Karpas-422 (cell line): Measurements from ENCODE around the gene PLAC9. TPM values are rescaled to one million over a fixed set of nuclear protein-coding genes. Genes with fewer than 3 reads are reported as not detected.

ENCODE experiments used
- DNase-seq: peaks from one replicate; pipeline ENCODE4 v3.0.0-alpha.2; 2015
- H2AFZ ChIP-seq: fragments of 200-600 bp; sonication (generic); 2 replicates; pipeline ENCODE4 v1.6.1; 2014; ENCODE audit warnings: antibody characterized with exemption, low read length, mixed read lengths
- H3K27ac ChIP-seq: fragments of 200-600 bp; sonication (generic); 2 replicates; pipeline ENCODE4 v1.5.1; 2014; ENCODE audit warnings: mild to moderate bottlenecking, low read length, moderate library complexity
- H3K27me3 ChIP-seq: fragments of 200-600 bp; sonication (generic); 2 replicates; pipeline ENCODE4 v1.6.1; 2014; ENCODE audit warnings: low read length, mixed read lengths
- H3K36me3 ChIP-seq: fragments of 200-600 bp; sonication (generic); 2 replicates; pipeline ENCODE4 v1.6.1; 2014; ENCODE audit warnings: low read length, mixed read lengths; ENCODE audit not compliant: insufficient read depth
- H3K4me1 ChIP-seq: fragments of 200-600 bp; sonication (generic); 2 replicates; pipeline ENCODE4 v1.6.1; 2014; ENCODE audit warnings: mild to moderate bottlenecking, low read length, mixed read lengths
- H3K4me2 ChIP-seq: fragments of 200-600 bp; sonication (generic); 2 replicates; pipeline ENCODE4 v1.6.1; 2014; ENCODE audit warnings: low read length, low read depth, mild to moderate bottlenecking; ENCODE audit not compliant: poor library complexity, severe bottlenecking
- H3K4me3 ChIP-seq: fragments of 200-600 bp; sonication (generic); 2 replicates; pipeline ENCODE4 v1.5.1; 2014; ENCODE audit warnings: mild to moderate bottlenecking, antibody characterized with exemption, low read length, mixed read lengths
- H3K79me2 ChIP-seq: fragments of 200-600 bp; sonication (generic); 2 replicates; pipeline ENCODE4 v1.6.1; 2014; ENCODE audit warnings: mild to moderate bottlenecking, low read length, mixed read lengths
- H3K9ac ChIP-seq: fragments of 200-600 bp; sonication (generic); 2 replicates; pipeline ENCODE4 v1.6.0; 2014; ENCODE audit warnings: low read length
- H3K9me2 ChIP-seq: fragments of 200-600 bp; sonication (generic), shearing (Covaris generic); replicated peaks from 2 replicates; pipeline ENCODE4 v1.6.0; 2014; ENCODE audit warnings: mild to moderate bottlenecking, low read length, moderate library complexity; ENCODE audit not compliant: insufficient read depth
- H3K9me3 ChIP-seq: fragments of 300-700, 200-600 bp; sonication (generic); 2 replicates; pipeline ENCODE4 v1.6.1; 2014; ENCODE audit warnings: low read length, mixed read lengths
- H4K20me1 ChIP-seq: fragments of 200-600 bp; sonication (generic); 2 replicates; pipeline ENCODE4 v1.6.1; 2014; ENCODE audit warnings: mild to moderate bottlenecking, antibody characterized with exemption, low read length, low read depth; ENCODE audit not compliant: insufficient read depth
- total RNA-seq: library from RNA; depleted of rRNA; stranded (reverse); fragments of >200 nt; shearing (Covaris generic); gene quantifications from 2 replicates; pipeline ENCODE4 v1.2.3, GENCODE V29; 2014; ENCODE audit warnings: low replicate concordance

The PLAC9 gene
- total RNA-seq, 1 experiment from 2014 or later = not detected

DNA sequence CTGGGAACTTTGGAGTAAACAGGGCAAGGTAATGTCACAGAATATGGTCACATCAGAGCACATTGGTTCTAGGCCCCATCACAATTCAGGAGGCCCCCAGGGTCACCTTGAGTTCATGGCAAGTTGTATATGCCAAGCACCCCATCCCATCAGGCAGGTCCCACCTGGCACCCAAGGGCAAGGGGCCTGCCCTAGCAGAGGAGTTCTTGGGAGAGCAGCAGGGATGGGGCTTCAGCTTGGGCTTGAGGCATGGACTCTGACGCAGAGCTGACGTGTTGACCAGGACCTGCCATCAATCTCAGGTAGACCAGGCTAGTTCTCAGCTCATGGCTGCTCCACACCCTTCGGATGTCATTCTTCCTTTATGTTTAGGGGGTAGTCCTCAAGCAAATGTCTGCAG is 20.9 kb downstream of the PLAC9 start:
- no peaks in the 10 kb centered on the region for H3K9me2 ChIP-seq
- no peaks in the 10 kb centered on the region for H3K27me3 ChIP-seq
- H3K4me1 ChIP-seq = no peaks in the 10 kb centered on the region
- no peak overlapping the region for H2AFZ ChIP-seq
- no peaks in the 10 kb centered on the region for H4K20me1 ChIP-seq
- no peak overlapping the region for H3K9ac ChIP-seq
- DNase-seq = no peak
- H3K9me3 ChIP-seq = no peaks in the 10 kb centered on the region
- peaks cover 2% of the 10 kb centered on the region; the same call in 1 of the 2 replicates for H3K36me3 ChIP-seq
- no peaks in the 10 kb centered on the region for H3K79me2 ChIP-seq
- no peak overlapping the region for H3K27ac ChIP-seq
- H3K4me2 ChIP-seq = no peak overlapping the region
- no peak overlapping the region for H3K4me3 ChIP-seq

DNA sequence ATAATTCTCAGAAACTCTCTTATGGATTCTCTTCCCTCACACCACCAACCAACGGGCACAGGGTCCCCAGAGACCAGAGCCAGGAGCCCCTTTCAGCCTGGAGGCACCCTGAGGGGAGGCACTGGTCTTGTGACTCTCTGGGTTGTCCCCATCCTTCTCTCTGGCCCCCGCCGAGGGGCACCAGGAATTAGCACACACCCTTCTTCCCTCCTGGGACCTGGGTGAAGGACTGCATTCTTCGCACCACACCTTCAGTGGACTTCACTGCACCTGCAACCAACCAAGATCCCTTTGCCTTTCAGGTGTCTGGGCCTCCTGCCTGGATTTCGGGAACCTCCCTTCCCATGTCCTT is 22.1 kb downstream of the PLAC9 start:
- no peaks in the 10 kb centered on the region for H4K20me1 ChIP-seq
- no peaks in the 10 kb centered on the region; the same call in 1 of the 2 replicates for H3K36me3 ChIP-seq

DNA sequence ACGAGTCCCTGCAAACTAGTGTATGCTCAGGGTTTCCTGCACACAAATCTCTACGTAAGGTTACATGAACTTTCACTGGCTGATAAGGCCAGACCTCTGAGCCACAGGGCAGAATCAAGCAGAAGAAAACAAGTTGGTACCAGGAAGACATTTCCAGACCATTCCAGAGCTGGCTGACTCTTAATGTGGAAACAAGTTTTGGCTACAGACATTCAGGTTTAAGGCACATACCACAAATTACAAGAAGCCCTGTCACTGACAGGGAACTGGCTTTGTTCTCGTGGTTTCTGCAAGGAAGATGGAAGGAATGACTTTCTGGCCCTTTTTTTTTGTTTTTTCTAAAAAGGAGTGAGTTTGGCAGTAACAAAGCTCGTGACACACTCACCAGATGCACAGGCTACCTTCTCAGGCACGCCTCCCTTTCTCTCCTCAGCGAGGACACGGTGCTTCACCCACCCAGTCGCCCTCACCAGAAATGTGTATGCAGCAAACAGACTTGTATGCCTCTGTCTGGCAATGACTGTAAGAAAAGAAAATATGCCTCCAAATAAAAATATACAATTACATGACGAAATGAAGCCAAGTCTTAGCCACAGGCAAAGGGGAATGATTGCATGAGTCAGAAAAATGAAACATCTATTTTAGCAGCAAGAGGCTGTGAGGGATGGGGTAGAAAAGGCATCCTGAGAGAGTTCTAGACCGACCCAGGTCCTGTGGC is 22.6 kb downstream of the PLAC9 start:
- no peaks in the 10 kb centered on the region; the same call in 1 of the 2 replicates for H3K36me3 ChIP-seq
- no peak overlapping the region for H3K9ac ChIP-seq
- DNase-seq = no peak
- H2AFZ ChIP-seq = no peak overlapping the region
- H3K4me2 ChIP-seq = no peak overlapping the region
- no peak overlapping the region for H3K27ac ChIP-seq
- H3K4me3 ChIP-seq = no peak overlapping the region
- H3K4me1 ChIP-seq = no peaks in the 10 kb centered on the region
- H3K9me2 ChIP-seq = no peaks in the 10 kb centered on the region
- no peaks in the 10 kb centered on the region for H3K79me2 ChIP-seq
- H3K9me3 ChIP-seq = no peaks in the 10 kb centered on the region
- no peaks in the 10 kb centered on the region for H4K20me1 ChIP-seq
- H3K27me3 ChIP-seq = no peaks in the 10 kb centered on the region

More for the DNA sequence above, 22.1 kb downstream of the PLAC9 start:
- Histone ChIP-seq H2AFZ (no peak overlapping the region), H3K4me3 (no peak overlapping the region), H3K27ac (no peak overlapping the region), H3K4me2 (no peak overlapping the region), H3K9me2 (no peaks in the 10 kb centered on the region), H3K27me3 (no peaks in the 10 kb centered on the region), H3K79me2 (no peaks in the 10 kb centered on the region), H3K9ac (no peak overlapping the region), H3K9me3 (no peaks in the 10 kb centered on the region), H3K4me1 (no peaks in the 10 kb centered on the region)
- DNase-seq = no peak

DNA sequence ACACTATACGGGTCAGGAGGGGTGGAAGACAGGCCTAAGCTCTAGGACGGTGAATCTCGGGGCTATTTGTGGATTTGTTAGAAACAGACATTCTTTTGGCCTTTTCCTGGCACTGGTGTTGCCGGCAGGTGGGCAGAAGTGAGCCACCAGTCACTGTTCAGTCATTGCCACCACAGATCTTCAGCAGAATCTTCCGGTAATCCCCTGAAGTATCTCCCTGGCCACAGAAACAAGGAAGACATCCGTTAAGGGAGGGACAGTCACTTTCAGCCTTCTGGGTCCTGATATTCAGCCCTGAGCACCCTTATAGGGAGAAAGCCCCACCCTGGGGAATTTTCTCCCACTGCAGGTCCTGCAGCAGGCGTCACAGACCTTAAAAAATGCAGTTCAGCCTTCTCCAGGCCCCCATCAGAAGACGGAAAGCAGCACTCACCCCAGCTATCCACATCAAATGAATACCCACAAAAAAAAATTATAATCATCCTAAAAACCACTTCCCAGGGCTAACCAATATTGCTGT is 23.2 kb downstream of the PLAC9 start:
- Histone ChIP-seq H3K27me3 (no peaks in the 10 kb centered on the region), H3K9me2 (no peaks in the 10 kb centered on the region), H2AFZ (no peak overlapping the region), H3K27ac (no peak overlapping the region), H4K20me1 (no peaks in the 10 kb centered on the region), H3K36me3 (no peaks in the 10 kb centered on the region; the same call in 1 of the 2 replicates), H3K4me1 (no peaks in the 10 kb centered on the region), H3K79me2 (no peaks in the 10 kb centered on the region), H3K4me2 (no peak overlapping the region), H3K4me3 (no peak overlapping the region), H3K9ac (no peak overlapping the region), H3K9me3 (no peaks in the 10 kb centered on the region)
- DNase-seq = no peak

DNA sequence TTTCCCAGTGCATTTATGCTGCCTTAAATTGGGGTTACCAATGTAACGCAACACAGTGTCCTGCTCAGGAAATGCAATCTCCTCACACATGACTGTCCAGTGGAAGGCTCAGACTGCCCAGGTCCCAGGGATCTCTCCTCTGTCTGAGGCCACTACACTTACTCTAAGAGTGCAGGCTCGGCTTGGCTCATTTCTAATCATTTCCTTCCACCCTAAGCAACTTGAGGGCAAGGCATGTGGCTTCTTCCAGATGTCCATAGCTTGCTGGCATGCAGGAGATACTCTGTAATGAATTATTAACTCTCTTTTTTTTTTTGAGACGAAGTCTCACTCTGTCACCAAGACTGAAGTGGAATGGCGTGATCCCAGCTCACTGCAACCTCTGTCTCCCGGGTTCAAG is 23.7 kb downstream of the PLAC9 start:
- Histone ChIP-seq H3K4me3 (no peak overlapping the region), H4K20me1 (no peaks in the 10 kb centered on the region), H3K4me1 (no peaks in the 10 kb centered on the region)

DNA sequence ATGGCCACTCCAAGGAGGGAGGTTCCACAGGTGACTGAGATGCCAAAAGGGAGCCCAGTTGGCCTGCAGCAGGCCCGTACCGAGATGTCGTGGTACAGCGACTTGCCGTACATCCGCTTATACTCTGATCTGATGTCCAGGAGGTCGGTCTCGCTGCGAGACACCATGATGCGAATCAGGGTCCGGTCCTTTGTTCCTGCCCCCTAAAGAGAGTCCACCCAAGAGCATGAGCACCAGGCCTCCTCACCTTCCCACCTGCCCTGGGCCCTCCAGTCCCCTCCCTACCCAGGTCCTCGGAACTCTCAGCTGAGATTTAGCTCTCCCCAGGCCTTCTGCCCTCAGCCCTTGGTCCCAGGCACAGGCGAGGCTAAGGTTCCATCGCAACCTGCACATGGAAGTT is 25.0 kb downstream of the PLAC9 start:
- no peaks in the 10 kb centered on the region for H3K79me2 ChIP-seq
- H3K9me2 ChIP-seq = no peaks in the 10 kb centered on the region
- H2AFZ ChIP-seq = no peak overlapping the region
- no peak overlapping the region for H3K4me3 ChIP-seq
- no peaks in the 10 kb centered on the region for H3K27me3 ChIP-seq
- no peak for DNase-seq
- H3K27ac ChIP-seq = no peak overlapping the region
- no peak overlapping the region for H3K9ac ChIP-seq
- no peaks in the 10 kb centered on the region for H3K36me3 ChIP-seq
- H3K9me3 ChIP-seq = no peaks in the 10 kb centered on the region
- H3K4me1 ChIP-seq = no peaks in the 10 kb centered on the region
- no peak overlapping the region for H3K4me2 ChIP-seq
- no peaks in the 10 kb centered on the region for H4K20me1 ChIP-seq

More for the DNA sequence above, 23.7 kb downstream of the PLAC9 start:
- no peak for DNase-seq
- Histone ChIP-seq H3K9ac (no peak overlapping the region), H3K9me2 (no peaks in the 10 kb centered on the region), H3K79me2 (no peaks in the 10 kb centered on the region), H3K36me3 (no peaks in the 10 kb centered on the region), H3K27ac (no peak overlapping the region), H3K27me3 (no peaks in the 10 kb centered on the region), H3K9me3 (no peaks in the 10 kb centered on the region), H3K4me2 (no peak overlapping the region), H2AFZ (no peak overlapping the region)

DNA sequence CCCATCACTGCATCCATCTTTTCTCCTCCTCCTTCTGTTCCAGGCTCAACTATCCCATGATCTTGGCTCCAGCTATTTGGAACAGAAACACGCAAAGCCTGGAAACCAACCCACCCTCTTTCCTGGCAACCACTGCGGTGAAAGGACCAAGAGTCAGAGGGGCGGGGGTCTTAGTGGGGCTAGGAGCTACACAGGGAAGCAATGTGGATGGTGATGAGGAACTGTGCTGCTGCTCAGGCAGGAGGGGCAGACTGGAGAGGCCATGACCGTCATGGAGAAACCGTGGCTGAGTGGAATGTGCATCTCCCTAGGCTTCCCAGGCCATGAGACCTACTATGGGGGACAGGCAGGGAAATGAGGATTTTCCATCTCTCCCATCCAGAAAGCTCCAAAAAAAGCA is 25.6 kb downstream of the PLAC9 start:
- Histone ChIP-seq H4K20me1 (no peaks in the 10 kb centered on the region), H3K4me3 (no peak overlapping the region), H3K27me3 (no peaks in the 10 kb centered on the region), H3K4me1 (no peaks in the 10 kb centered on the region), H2AFZ (no peak overlapping the region), H3K9ac (no peak overlapping the region), H3K9me2 (no peaks in the 10 kb centered on the region), H3K9me3 (no peaks in the 10 kb centered on the region), H3K79me2 (no peaks in the 10 kb centered on the region), H3K27ac (no peak overlapping the region), H3K4me2 (no peak overlapping the region), H3K36me3 (no peaks in the 10 kb centered on the region)
- no peak for DNase-seq

DNA sequence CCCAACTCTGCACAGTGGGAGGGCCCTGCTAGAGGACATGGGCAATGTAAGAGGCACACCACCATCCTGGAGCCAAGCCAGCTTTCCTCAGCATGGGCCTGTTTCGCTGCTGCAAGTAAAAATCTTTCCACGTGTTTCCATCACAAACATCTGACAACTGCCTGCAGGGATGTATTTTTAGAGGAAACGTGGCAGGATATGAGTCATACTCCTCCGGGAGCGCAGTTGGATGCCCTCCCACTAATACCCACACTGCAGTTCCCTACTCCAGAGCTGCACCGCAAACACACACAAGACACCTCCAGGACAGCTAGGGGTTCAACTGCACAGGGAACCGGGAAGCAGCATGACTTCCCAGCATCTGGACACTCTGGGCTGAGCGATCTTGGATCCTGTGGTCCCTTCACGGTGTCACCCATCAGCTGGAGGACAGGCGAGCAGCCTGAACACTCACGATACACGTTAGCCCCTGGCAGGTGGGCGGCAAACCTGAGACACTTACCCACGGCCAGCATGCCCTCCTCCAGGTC is 26.1 kb downstream of the PLAC9 start:
- Histone ChIP-seq H3K4me1 (no peaks in the 10 kb centered on the region), H2AFZ (no peak overlapping the region), H3K27ac (no peak overlapping the region), H3K9ac (no peak overlapping the region), H3K27me3 (no peaks in the 10 kb centered on the region), H3K36me3 (no peaks in the 10 kb centered on the region), H3K4me3 (no peak overlapping the region), H3K4me2 (no peak overlapping the region), H3K9me3 (no peaks in the 10 kb centered on the region), H4K20me1 (no peaks in the 10 kb centered on the region), H3K9me2 (no peaks in the 10 kb centered on the region), H3K79me2 (no peaks in the 10 kb centered on the region)
- DNase-seq = no peak
